ENCODE data around the gene TMEFF1. TPM values are rescaled to one million over a fixed set of nuclear protein-coding genes. Genes with fewer than 3 reads are reported as not detected.

The TMEFF1 gene
- polyA plus RNA-seq, 2 of the 4 experiments (the other 2 are of a cell fraction) = 0.31 to 0.61 TPM

DNA sequence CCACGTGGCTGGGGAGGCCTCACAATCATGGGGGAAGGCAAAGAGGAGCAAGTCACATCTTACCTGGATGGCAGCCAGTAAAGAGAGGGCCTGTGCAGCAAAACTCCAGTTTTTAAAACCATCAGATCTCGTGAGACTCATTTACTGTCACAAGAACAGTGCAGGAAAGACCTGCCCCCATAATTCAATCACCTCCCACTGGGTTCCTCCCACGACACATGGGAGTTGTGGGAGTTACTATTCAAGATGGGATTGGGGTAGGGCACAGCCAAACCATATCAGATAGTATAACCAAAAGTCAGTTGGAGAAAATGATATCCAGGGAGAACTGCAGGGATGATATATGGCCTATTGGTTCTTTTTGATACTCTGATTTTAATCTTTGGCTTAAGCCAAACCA is 94.9 kb downstream of the TMEFF1 start:
- H3K27ac ChIP-seq = no peak overlapping the region
- no peak for FAIRE-seq

DNA sequence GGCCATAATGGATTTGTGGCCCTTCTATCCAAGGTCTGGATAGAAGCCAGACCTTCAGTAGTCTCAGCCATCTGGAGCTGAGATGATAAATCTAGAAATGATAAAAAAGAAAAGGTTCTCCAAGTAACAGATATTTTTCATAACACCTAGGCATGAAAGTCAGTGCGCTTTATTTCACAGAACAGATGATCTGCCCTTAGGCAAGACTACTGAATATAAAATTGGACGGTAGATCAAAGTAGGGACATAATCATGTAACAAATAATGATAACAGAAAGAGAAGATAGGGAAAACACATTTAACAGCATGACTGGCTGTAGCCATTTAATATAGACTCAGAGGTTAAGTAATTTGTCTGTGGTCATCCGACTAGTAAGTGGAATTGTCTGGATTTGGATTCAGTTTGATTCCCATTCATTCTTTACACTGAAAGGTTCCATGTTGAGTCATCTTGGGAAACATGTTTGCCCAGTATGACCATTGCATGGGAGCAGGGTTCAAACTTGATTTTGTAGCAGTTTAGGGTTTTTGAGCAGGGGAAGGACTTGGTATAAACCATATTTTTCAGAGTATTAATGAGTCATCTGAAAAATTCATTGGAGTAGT is 100.8 kb downstream of the TMEFF1 start:
- CTCF ChIA-PET = interaction anchor here (0.6 to 1.8 kb wide), 4 partner anchors 22 to 217 kb away, joined by 3 to 5 read pairs (median 4); no protein-coding TSS in a partner anchor
- Histone ChIP-seq H3K4me2 (no peak overlapping the region), H3K4me3 (no peak overlapping the region), H3K9me3 (no peaks in the 10 kb centered on the region), H3K4me1 (no peaks in the 10 kb centered on the region), H3K27ac (no peak overlapping the region)
- 89% methylated on average over 3 of the region's 3 CpGs for WGBS (ENCODE audit: missing lambda C conversion rate)
- POLR2A ChIA-PET = no interaction called here
- no peak for DNase-seq (ENCODE audit: low read depth in 1 of 2, low spot score in 1 of 2)
- ATAC-seq = no peak
- TF ChIP-seq CBX8 (IDR thresholded peaks at IDR 0.05) (no peak), RARB (CRISPR knock-in tag; IDR thresholded peaks at IDR 0.05) (no peak), RFX5 (IDR thresholded peaks at IDR 0.05) (no peak), MAZ (IDR thresholded peaks at IDR 0.05; ENCODE audit: borderline replicate concordance, low read depth, low read length) (no peak)
- FAIRE-seq = no peak

More for the DNA sequence above, 94.9 kb downstream of the TMEFF1 start:
- CTCF ChIA-PET = no interaction called here
- DNase-seq (ENCODE audit: low read depth in 1 of 2, low spot score in 1 of 2) = no peak
- H3K4me1 ChIP-seq = no peaks in the 10 kb centered on the region
- 44% methylated on average over 3 of the region's 3 CpGs for WGBS (ENCODE audit: missing lambda C conversion rate)
- H3K9me3 ChIP-seq = no peaks in the 10 kb centered on the region
- ATAC-seq = no peak
- H3K4me2 ChIP-seq = no peak overlapping the region
- no peak overlapping the region for H3K4me3 ChIP-seq
- no peak for TF ChIP-seq FOSB (CRISPR knock-in tag; IDR thresholded peaks at IDR 0.05)
- no peak for TF ChIP-seq ZNF302 (CRISPR knock-in tag; IDR thresholded peaks at IDR 0.05)
- no peak for TF ChIP-seq CHD4 (IDR thresholded peaks at IDR 0.05; ENCODE audit: borderline replicate concordance)
- no peak for TF ChIP-seq RFX5 (IDR thresholded peaks at IDR 0.05)
- TF ChIP-seq, protein P1, sequence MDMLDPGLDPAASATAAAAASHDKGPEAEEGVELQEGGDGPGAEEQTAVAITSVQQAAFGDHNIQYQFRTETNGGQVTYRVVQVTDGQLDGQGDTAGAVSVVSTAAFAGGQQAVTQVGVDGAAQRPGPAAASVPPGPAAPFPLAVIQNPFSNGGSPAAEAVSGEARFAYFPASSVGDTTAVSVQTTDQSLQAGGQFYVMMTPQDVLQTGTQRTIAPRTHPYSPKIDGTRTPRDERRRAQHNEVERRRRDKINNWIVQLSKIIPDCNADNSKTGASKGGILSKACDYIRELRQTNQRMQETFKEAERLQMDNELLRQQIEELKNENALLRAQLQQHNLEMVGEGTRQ (IDR thresholded peaks at IDR 0.05) = no peak
- TF ChIP-seq NR3C1 (IDR thresholded peaks at IDR 0.05) = no peak
- POLR2A ChIA-PET = no interaction called here

DNA sequence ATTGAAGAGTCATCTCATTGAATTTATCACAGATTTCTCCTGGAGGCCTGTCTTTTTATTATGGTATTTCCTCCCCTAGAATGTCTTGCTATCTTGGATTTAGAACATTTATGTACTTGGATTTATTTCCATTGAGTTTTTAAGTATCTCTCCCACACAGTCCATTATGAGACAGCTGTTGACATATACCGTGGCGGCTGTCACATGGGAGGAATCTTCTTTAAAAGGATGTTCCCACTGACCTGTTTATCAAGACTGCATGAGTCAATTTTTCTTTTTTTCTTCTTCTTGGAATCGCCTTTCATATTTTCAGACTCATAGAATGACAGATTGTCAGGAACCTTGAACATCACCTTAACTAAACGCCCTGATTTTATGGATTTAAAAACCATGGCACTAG is 102.1 kb downstream of the TMEFF1 start:
- POLR2A ChIA-PET = no interaction called here
- CTCF ChIA-PET = no interaction called here

DNA sequence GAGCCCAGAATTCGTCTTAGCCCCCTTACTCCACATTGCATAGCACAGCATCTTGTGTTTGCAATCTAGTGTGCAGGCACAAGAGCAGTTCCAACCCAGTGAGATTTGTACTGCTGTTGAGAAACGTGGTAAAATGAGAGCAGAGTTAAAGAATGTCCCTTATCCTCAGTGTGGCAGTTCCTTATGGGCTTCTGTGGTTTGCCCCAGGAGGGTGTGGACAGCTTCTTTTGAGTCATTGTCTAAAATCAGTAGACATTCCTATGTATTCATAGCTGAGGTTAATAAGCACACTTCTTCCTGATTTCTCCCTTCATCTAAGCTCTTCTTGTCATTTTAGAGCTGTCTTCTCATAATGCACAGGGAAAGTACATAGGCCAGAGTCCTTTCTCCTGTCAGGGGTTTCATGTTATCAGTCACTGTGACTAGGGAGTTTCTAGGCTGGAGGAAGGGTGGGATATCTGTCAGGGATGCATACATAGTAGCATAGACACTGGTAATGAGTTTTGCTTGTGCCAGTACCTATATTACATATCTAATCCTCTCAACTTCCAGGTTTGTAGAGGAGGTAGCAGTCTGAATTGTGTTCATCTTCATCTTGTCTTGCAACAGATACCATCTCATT is 102.9 kb downstream of the TMEFF1 start:
- Histone ChIP-seq H3K9me3 (no peaks in the 10 kb centered on the region), H3K4me1 (no peaks in the 10 kb centered on the region), H3K4me2 (no peak overlapping the region), H3K27ac (no peak overlapping the region), H3K4me3 (no peak overlapping the region)
- ChIA-PET POLR2A (no interaction called here), CTCF (no interaction called here)
- FAIRE-seq (no peak), DNase-seq (ENCODE audit: low read depth in 1 of 2, low spot score in 1 of 2) (no peak), ATAC-seq (no peak)
- WGBS (ENCODE audit: missing lambda C conversion rate) = 28% methylated on average over 2 of the region's 2 CpGs
- no peak for TF ChIP-seq HOXB13 (CRISPR knock-in tag; IDR thresholded peaks at IDR 0.05; ENCODE audit: low read depth)
- no peak for TF ChIP-seq RAD21 (conservative IDR thresholded peaks at IDR 0.05 in 1 of 2, IDR thresholded peaks at IDR 0.05 in 1 of 2)

More for the DNA sequence above, 102.1 kb downstream of the TMEFF1 start:
- H3K9me3 ChIP-seq = no peaks in the 10 kb centered on the region
- H3K4me1 ChIP-seq = no peaks in the 10 kb centered on the region
- no peak overlapping the region for H3K27ac ChIP-seq
- no peak overlapping the region for H3K4me3 ChIP-seq
- no peak for DNase-seq (ENCODE audit: low read depth in 1 of 2, low spot score in 1 of 2)
- TF ChIP-seq EHF (CRISPR knock-in tag; IDR thresholded peaks at IDR 0.05) = no peak
- no peak for TF ChIP-seq TFCP2L1 (CRISPR knock-in tag; IDR thresholded peaks at IDR 0.05)
- TF ChIP-seq HOXB5 (CRISPR knock-in tag; IDR thresholded peaks at IDR 0.05) = no peak
- no peak for TF ChIP-seq HOXB13 (CRISPR knock-in tag; IDR thresholded peaks at IDR 0.05; ENCODE audit: low read depth)
- TF ChIP-seq NFE2L2 (conservative IDR thresholded peaks at IDR 0.05; ENCODE audit: low read length) = no peak
- no peak for TF ChIP-seq ZSCAN20 (CRISPR knock-in tag; IDR thresholded peaks at IDR 0.05)
- TF ChIP-seq GATA3 (IDR thresholded peaks at IDR 0.05; ENCODE audit: borderline replicate concordance) = no peak
- no peak for TF ChIP-seq NPAS2 (CRISPR knock-in tag; IDR thresholded peaks at IDR 0.05; ENCODE audit: borderline replicate concordance)
- TF ChIP-seq FOXS1 (CRISPR knock-in tag; IDR thresholded peaks at IDR 0.05) = no peak
- TF ChIP-seq ESRRA (IDR thresholded peaks at IDR 0.05; ENCODE audit: borderline replicate concordance, low read length) = no peak
- TF ChIP-seq KDM5A (IDR thresholded peaks at IDR 0.05) = no peak
- TF ChIP-seq SMC3 (IDR thresholded peaks at IDR 0.05) = no peak
- no peak for TF ChIP-seq HOXA7 (CRISPR knock-in tag; IDR thresholded peaks at IDR 0.05)
- TF ChIP-seq, protein P2, sequence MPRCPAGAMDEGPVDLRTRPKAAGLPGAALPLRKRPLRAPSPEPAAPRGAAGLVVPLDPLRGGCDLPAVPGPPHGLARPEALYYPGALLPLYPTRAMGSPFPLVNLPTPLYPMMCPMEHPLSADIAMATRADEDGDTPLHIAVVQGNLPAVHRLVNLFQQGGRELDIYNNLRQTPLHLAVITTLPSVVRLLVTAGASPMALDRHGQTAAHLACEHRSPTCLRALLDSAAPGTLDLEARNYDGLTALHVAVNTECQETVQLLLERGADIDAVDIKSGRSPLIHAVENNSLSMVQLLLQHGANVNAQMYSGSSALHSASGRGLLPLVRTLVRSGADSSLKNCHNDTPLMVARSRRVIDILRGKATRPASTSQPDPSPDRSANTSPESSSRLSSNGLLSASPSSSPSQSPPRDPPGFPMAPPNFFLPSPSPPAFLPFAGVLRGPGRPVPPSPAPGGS (IDR thresholded peaks at IDR 0.05) = no peak
- no peak for TF ChIP-seq MAFK (IDR thresholded peaks at IDR 0.05; ENCODE audit: partially characterized antibody)
- no peak overlapping the region for H3K4me2 ChIP-seq
- WGBS (ENCODE audit: missing lambda C conversion rate) = 70% methylated on average over 4 of the region's 4 CpGs
- ATAC-seq = no peak
- no peak for FAIRE-seq
